Measurements from ENCODE around the gene SLC6A18.

SLC6A18 gene

GRCh38 chr5:1219098-1219767 is 5.9 kb upstream of the SLC6A18 start:
- no peaks in the 10 kb centered on the region for H4K20me1 ChIP-seq (ENCODE audit: low read depth, low read length)
- no peaks in the 10 kb centered on the region for H3K9me3 ChIP-seq (ENCODE audit: insufficient read depth, low read length)
- H3K4me3 ChIP-seq (ENCODE audit: insufficient read depth, low read length, poor library complexity, severe bottlenecking): no peak overlapping the region
- no peaks in the 10 kb centered on the region for H3K27me3 ChIP-seq (ENCODE audit: low read length)
- no peak for TF ChIP-seq EZH2phosphoT487 (conservative IDR thresholded peaks at IDR 0.05; ENCODE audit: low read length)
- no peak for TF ChIP-seq CTCF (IDR thresholded peaks at IDR 0.05; ENCODE audit: insufficient read depth, low read length, poor library complexity, severe bottlenecking)
- H3K36me3 ChIP-seq (ENCODE audit: low read length): no peaks in the 10 kb centered on the region
- no peaks in the 10 kb centered on the region for H3K79me2 ChIP-seq (ENCODE audit: insufficient read depth, low read length)
- H2AFZ ChIP-seq (ENCODE audit: low read depth, low read length, severe bottlenecking): no peak overlapping the region
- H3K9ac ChIP-seq (ENCODE audit: low read length): no peak overlapping the region
- no peak overlapping the region for H3K4me2 ChIP-seq (ENCODE audit: low read depth, low read length, poor library complexity, severe bottlenecking)
- H3K27ac ChIP-seq (ENCODE audit: low read depth, low read length): no peak overlapping the region
- H3K9me2 ChIP-seq (replicated peaks; ENCODE audit: insufficient read depth, low read length): no peaks in the 10 kb centered on the region
- H3F3A ChIP-seq (ENCODE audit: insufficient read depth): no peaks in the 10 kb centered on the region

GRCh38 chr5:1219768-1220100 is 5.4 kb upstream of the SLC6A18 start:
- Histone ChIP-seq H3K27me3 (ENCODE audit: low read length) (no peaks in the 10 kb centered on the region), H3K9me2 (replicated peaks; ENCODE audit: insufficient read depth, low read length) (no peaks in the 10 kb centered on the region), H3K9me3 (ENCODE audit: insufficient read depth, low read length) (no peaks in the 10 kb centered on the region), H2AFZ (ENCODE audit: low read depth, low read length, severe bottlenecking) (no peak overlapping the region), H3F3A (ENCODE audit: insufficient read depth) (no peaks in the 10 kb centered on the region), H4K20me1 (ENCODE audit: low read depth, low read length) (no peaks in the 10 kb centered on the region), H3K79me2 (ENCODE audit: insufficient read depth, low read length) (no peaks in the 10 kb centered on the region), H3K9ac (ENCODE audit: low read length) (no peak overlapping the region), H3K4me3 (ENCODE audit: insufficient read depth, low read length, poor library complexity, severe bottlenecking) (no peak overlapping the region), H3K4me2 (ENCODE audit: low read depth, low read length, poor library complexity, severe bottlenecking) (no peak overlapping the region), H3K27ac (ENCODE audit: low read depth, low read length) (no peak overlapping the region), H3K36me3 (ENCODE audit: low read length) (no peaks in the 10 kb centered on the region)
- TF ChIP-seq EZH2phosphoT487 (conservative IDR thresholded peaks at IDR 0.05; ENCODE audit: low read length) (no peak), CTCF (IDR thresholded peaks at IDR 0.05; ENCODE audit: insufficient read depth, low read length, poor library complexity, severe bottlenecking) (no peak)

- TF ChIP-seq EZH2phosphoT487 (conservative IDR thresholded peaks at IDR 0.05; ENCODE audit: low read length) (no peak), CTCF (IDR thresholded peaks at IDR 0.05; ENCODE audit: insufficient read depth, low read length, poor library complexity, severe bottlenecking) (no peak)
- Histone ChIP-seq H3K27me3 (ENCODE audit: low read length) (no peaks in the 10 kb centered on the region), H3K79me2 (ENCODE audit: insufficient read depth, low read length) (no peaks in the 10 kb centered on the region), H3K27ac (ENCODE audit: low read depth, low read length) (no peak overlapping the region), H3K36me3 (ENCODE audit: low read length) (no peaks in the 10 kb centered on the region), H4K20me1 (ENCODE audit: low read depth, low read length) (no peaks in the 10 kb centered on the region), H2AFZ (ENCODE audit: low read depth, low read length, severe bottlenecking) (no peak overlapping the region), H3K9me2 (replicated peaks; ENCODE audit: insufficient read depth, low read length) (no peaks in the 10 kb centered on the region), H3K9ac (ENCODE audit: low read length) (no peak overlapping the region), H3K4me3 (ENCODE audit: insufficient read depth, low read length, poor library complexity, severe bottlenecking) (no peak overlapping the region), H3K4me2 (ENCODE audit: low read depth, low read length, poor library complexity, severe bottlenecking) (no peak overlapping the region), H3F3A (ENCODE audit: insufficient read depth) (no peaks in the 10 kb centered on the region), H3K9me3 (ENCODE audit: insufficient read depth, low read length) (no peaks in the 10 kb centered on the region)
Measured at GRCh38 chr5:1220351-1220750, 4.8 kb upstream of the SLC6A18 start.

All from SU-DHL-6 (cell line).